CD4-positive, alpha-beta T cell treated with Interleukin-4 for 4 hours (primary cell): ENCODE measurements around the gene TRABD.
A peak's percentile ranks its signal among the peaks of the same experiment; 100 is the strongest.

Experiments used
- DNase-seq: peaks from one replicate; pipeline ENCODE4 v3.0.0-alpha.2; 2020

Gene TRABD

GRCh38 chr22:50246242-50247175 is 60.8 kb downstream of the TRABD start:
- no peak for DNase-seq

GRCh38 chr22:50247748-50248147 is 62.0 kb downstream of the TRABD start:
- peak; percentile 62 for DNase-seq

GRCh38 chr22:50248196-50249081 is 62.7 kb downstream of the TRABD start:
- no peak for DNase-seq
